NCI-H1436 (cell line): ENCODE results near the gene NAIF1.
"Not testable (repeated sequence)": the region's sequence is repeated elsewhere in the genome, so short reads cannot be mapped to it uniquely, and the experiment has no call there.

ENCODE experiments used
- DNase-seq: peaks from one replicate; lab custom pipeline; 2025; lab: John Stamatoyannopoulos, UW

NAIF1 gene

DNA sequence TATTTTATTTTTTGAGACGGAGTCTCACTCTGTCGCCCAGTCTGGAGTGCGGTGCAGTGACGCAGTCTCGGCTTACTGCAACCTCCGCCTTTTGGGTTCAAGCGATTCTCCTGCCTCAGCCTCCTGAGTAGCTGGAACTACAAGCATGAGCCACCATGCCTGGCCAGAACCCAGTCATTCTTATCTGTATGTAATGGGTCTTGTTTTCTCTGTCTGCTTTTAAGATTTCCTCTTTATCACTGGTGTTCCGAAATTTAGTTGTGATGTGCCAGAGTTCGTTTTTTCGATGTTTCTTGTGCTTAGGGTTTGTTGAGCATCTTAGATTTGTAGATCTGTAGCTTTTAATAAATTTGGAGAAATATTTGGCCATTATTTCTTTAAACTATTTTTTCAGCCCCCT lies 20.1 kb upstream of the NAIF1 start:
- DNase-seq: no peak

- no peak for DNase-seq
Observed at GRCh38 chr9:128085943-128086342, 18.8 kb upstream of the NAIF1 start.

- DNase-seq: no peak
Observed at GRCh38 chr9:128084746-128085145, 17.6 kb upstream of the NAIF1 start.

- DNase-seq: no peak
Observed at GRCh38 chr9:128082151-128082550, 15.0 kb upstream of the NAIF1 start.

- no peak for DNase-seq
Observed at GRCh38 chr9:128081056-128081455, 13.9 kb upstream of the NAIF1 start.

- no peak for DNase-seq
Observed at GRCh38 chr9:128080206-128080605, 13.1 kb upstream of the NAIF1 start.

GRCh38 chr9:128078504-128079434 lies 11.6 kb upstream of the NAIF1 start:
- DNase-seq: no peak

DNA sequence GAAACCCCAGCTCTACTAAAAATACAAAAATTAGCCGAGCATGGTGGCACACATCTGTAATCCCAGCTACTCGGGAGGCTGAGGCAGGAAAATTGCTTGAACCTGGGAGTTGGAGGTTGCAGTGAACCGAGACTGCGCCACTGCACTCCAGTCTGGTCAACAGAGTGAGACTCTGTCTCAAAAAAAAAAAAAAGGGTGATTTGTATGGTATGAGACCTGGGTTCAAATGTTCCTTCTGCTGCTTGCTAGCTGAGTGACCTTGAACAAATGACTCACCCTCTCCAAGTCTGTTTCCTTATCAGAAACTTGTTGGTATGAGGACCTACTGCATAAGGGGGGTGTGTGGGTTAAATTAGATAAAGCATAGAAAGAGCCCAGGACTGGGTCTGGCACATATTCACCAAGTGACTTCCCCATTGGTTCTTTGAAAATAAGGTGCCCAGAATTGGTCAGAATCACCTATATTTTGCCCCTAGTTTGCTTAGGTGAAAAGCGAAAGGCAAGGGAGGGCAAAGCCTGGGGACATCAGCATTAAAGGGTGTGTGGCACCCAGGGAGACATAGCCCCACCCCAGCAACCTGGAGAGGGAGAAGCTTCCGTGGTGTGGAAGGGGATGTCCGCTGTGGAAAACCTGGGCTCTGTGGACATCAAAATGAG lies 10.9 kb upstream of the NAIF1 start:
- DNase-seq: no peak

- no peak for DNase-seq
Observed at GRCh38 chr9:128073253-128073886, 6.2 kb upstream of the NAIF1 start.

GRCh38 chr9:128072144-128073021 lies 5.3 kb upstream of the NAIF1 start:
- DNase-seq: peak; percentile 20

DNA sequence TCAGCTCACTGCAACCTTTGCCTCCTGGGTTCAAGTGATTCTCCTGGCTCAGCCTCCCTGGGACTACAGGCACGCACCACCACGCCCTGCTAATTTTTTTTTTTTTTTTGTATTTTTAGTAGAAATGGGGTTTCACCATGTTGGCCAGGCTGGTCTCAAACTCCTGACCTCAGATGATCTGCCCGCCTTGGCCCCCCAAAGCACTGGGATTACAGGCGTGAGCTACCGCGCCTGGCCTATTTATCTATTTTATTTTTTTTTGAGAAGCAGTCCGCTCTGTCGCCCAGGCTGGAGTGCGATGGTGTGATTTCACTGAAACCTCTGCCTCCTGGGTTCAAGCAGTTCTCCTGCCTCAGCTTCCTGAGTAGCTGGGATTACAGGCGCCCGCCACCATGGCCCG lies 4.4 kb upstream of the NAIF1 start:
- DNase-seq: not testable (repeated sequence)

- DNase-seq: no peak
Observed at GRCh38 chr9:128070874-128071273, 3.8 kb upstream of the NAIF1 start.

- no peak for DNase-seq
Observed at GRCh38 chr9:128068386-128069205, 1.5 kb upstream of the NAIF1 start.

DNA sequence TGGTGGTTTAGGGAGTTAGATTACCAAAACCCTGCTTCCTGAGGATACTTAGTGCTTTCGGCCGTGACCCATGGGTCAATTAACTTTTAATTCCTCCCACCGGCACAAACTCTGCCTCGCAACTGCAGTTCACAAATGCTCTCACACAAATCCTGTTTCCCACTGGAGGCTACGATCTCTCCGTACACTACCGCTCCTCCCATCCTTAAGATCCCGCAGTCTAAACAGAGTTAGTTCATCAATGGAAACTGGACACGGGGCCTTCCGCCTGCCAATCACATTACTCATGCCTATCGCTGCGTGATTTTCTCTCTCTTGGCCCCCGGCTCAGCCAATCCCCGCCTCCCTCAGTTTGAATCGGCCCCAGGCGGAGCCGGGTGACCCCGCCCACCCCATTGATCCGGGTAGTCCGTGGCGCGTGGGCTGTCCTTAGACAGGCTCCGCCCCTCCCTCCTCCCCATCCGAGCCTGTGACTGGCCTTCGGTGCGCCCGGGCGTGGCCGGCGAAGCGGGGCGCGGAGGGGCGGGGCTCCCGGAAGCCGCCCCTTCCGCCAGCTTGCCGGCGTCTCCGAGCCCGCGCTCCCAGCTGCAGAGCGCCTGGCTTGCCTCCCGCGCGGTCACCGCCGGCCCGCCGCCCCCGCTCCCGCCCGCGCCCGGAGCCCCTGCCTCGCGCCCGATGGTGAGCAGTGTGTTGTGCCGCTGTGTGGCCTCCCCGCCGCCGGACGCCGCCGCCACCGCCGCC lies 695 bp upstream of the NAIF1 start, which contains the start of gene SLC25A25:
TSS of gene SLC25A25 (plus strand) at position 588 of the 741 bp plus-strand sequence. CDS start at position 676, 88 bp downstream.
- peak; percentile 99 for DNase-seq

DNA sequence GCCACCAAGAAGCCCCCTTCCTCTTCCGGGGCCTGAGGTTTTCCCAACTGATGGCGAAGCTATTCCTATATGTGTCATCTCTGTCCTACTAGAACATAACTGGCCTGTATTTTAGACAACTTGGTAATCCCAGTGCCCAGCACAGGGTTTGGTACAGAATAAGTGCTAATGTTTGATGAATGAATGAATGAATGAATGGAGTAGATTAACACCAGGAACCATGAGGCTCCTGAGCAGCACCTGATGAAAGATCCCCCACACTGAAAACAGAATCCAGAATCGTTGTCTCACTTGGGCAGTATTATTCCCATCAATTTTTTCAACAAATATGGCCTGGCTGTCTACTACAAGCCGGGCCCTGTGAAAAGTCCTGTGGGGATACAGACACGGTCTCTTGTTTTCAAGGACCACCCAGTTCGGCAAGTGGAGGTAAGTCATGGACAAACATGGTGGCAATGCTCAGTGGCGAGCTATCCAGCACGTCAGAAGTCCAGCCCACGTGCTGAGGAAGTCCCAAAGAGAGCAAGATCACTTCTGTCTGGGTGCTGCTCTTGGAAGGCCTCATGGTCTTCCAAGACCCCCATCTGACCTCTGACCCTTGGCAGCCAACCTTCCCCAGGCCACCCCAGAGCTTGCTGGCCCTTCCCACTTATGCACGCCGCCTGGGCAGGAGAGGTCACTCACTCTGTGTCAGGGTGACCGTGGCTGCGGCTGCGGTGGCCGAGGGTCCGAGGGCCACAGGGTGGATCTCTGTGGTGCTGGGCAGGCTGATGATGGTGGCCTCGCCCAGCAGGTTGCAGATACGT lies 1.0 kb downstream of the NAIF1 start:
- DNase-seq: no peak

- DNase-seq: no peak
Observed at GRCh38 chr9:128062846-128063831, 4.0 kb downstream of the NAIF1 start.

- no peak for DNase-seq
Observed at GRCh38 chr9:128062279-128062678, 4.8 kb downstream of the NAIF1 start.
